H9 (cell line): ENCODE results near the gene GTF3C5. TPM values are rescaled to one million over a fixed set of nuclear protein-coding genes. Genes with fewer than 3 reads are reported as not detected.

Source experiments
- DNase-seq: peaks from one replicate; pipeline ENCODE4 v3.0.0-alpha.2; 2017
- H2AFZ ChIP-seq: one replicate; pipeline ENCODE4 v1.6.1; 2013; ENCODE audit warnings: mild to moderate bottlenecking, low read length, control low read depth, moderate library complexity
- H2AK5ac ChIP-seq: 2 replicates; pipeline ENCODE4 v1.6.1; 2013; ENCODE audit warnings: low read length, control low read depth, mixed read lengths; ENCODE audit not compliant: insufficient read length
- H2BK120ac ChIP-seq: one replicate; pipeline ENCODE4 v1.6.1; 2013; ENCODE audit warnings: low read depth, mild to moderate bottlenecking, low read length, control low read depth, inconsistent platforms; ENCODE audit not compliant: poor library complexity, severe bottlenecking
- H2BK12ac ChIP-seq: 2 replicates; pipeline ENCODE4 v1.6.1; 2013; ENCODE audit warnings: low read length, control low read depth, mixed read lengths, low read depth; ENCODE audit not compliant: insufficient read length
- H2BK15ac ChIP-seq: 2 replicates; pipeline ENCODE4 v1.6.1; 2013; ENCODE audit warnings: low read depth, low read length, control low read depth
- H2BK20ac ChIP-seq: one replicate; pipeline ENCODE4 v1.6.1; 2013; ENCODE audit warnings: low read depth, mild to moderate bottlenecking, low read length, control low read depth, inconsistent platforms; ENCODE audit not compliant: poor library complexity, severe bottlenecking
- H2BK5ac ChIP-seq: 2 replicates; pipeline ENCODE4 v1.6.1; 2013; ENCODE audit warnings: low read length, control low read depth, mixed read lengths; ENCODE audit not compliant: insufficient read length
- H3K14ac ChIP-seq: 2 replicates; pipeline ENCODE4 v1.6.1; 2013; ENCODE audit warnings: low read length, control low read depth; ENCODE audit not compliant: insufficient read depth
- H3K18ac ChIP-seq: 2 replicates; pipeline ENCODE4 v1.6.1; 2013; ENCODE audit warnings: low read depth, mild to moderate bottlenecking, mixed read lengths, low read length, control low read depth; ENCODE audit not compliant: insufficient read length
- H3K23ac ChIP-seq: 2 replicates; pipeline ENCODE4 v1.6.1; 2013; ENCODE audit warnings: low read length, control low read depth, mixed read lengths, low read depth; ENCODE audit not compliant: insufficient read length
- H3K23me2 ChIP-seq: 2 replicates; pipeline ENCODE4 v1.6.1; 2013; ENCODE audit warnings: low read depth, mild to moderate bottlenecking, mixed read lengths, low read length, control low read depth; ENCODE audit not compliant: insufficient read length, poor library complexity, severe bottlenecking
- H3K27ac ChIP-seq: 2 replicates; pipeline ENCODE4 v1.5.1; 2013; ENCODE audit warnings: low read length, control low read depth, mixed read lengths, low read depth; ENCODE audit not compliant: insufficient read length
- H3K27me3 ChIP-seq: 2 replicates; pipeline ENCODE4 v1.6.1; 2013; ENCODE audit warnings: low read length, control low read depth, inconsistent platforms; ENCODE audit not compliant: insufficient read depth
- H3K4ac ChIP-seq: 2 replicates; pipeline ENCODE4 v1.6.1; 2013; ENCODE audit warnings: low read depth, mild to moderate bottlenecking, control low read depth, inconsistent platforms, low read length, moderate library complexity
- H3K4me1 ChIP-seq: 2 replicates; pipeline ENCODE4 v1.6.1; 2013; ENCODE audit warnings: low read length, control low read depth, inconsistent platforms; ENCODE audit not compliant: insufficient read depth
- H3K4me2 ChIP-seq: 2 replicates; pipeline ENCODE4 v1.6.1; 2013; ENCODE audit warnings: low read length, control low read depth, mixed read lengths; ENCODE audit not compliant: insufficient read length, insufficient read depth
- H3K56ac ChIP-seq: 2 replicates; pipeline ENCODE4 v1.6.1; 2013; ENCODE audit warnings: low read depth, mild to moderate bottlenecking, mixed read lengths, low read length, control low read depth; ENCODE audit not compliant: insufficient read length
- H3K79me1 ChIP-seq: 2 replicates; pipeline ENCODE4 v1.6.1; 2013; ENCODE audit warnings: low read depth, mild to moderate bottlenecking, moderate library complexity, low read length, control low read depth, inconsistent platforms; ENCODE audit not compliant: insufficient read depth, poor library complexity, severe bottlenecking
- H3K79me2 ChIP-seq: 2 replicates; pipeline ENCODE4 v1.6.1; 2013; ENCODE audit warnings: low read length, control low read depth, inconsistent platforms; ENCODE audit not compliant: insufficient read depth
- H3K9ac ChIP-seq: 2 replicates; pipeline ENCODE4 v1.6.1; 2013; ENCODE audit warnings: low read length, control low read depth, mixed read lengths; ENCODE audit not compliant: insufficient read length; ENCODE audit errors: extremely low read depth
- H3K9me3 ChIP-seq: one replicate; pipeline ENCODE4 v1.6.1; 2013; ENCODE audit warnings: low read depth, low read length, inconsistent platforms; ENCODE audit not compliant: control insufficient read depth
- H3T11ph ChIP-seq: one replicate; pipeline ENCODE4 v1.6.1; 2013; ENCODE audit warnings: mild to moderate bottlenecking, low read length, control low read depth, inconsistent platforms
- H4K20me1 ChIP-seq: one replicate; pipeline ENCODE4 v1.6.1; 2013; ENCODE audit not compliant: control insufficient read depth, insufficient read length, insufficient read depth
- H4K5ac ChIP-seq: 2 replicates; pipeline ENCODE4 v1.6.1; 2013; ENCODE audit warnings: low read depth, mild to moderate bottlenecking, mixed read lengths, low read length, control low read depth; ENCODE audit not compliant: insufficient read length
- H4K8ac ChIP-seq: replicated peaks from 2 replicates; pipeline ENCODE4 v1.6.1; 2013; ENCODE audit warnings: low read length, control low read depth, mixed read lengths, low read depth; ENCODE audit not compliant: insufficient read length
- H4K91ac ChIP-seq: 2 replicates; pipeline ENCODE4 v1.6.1; 2013; ENCODE audit warnings: low read depth, mild to moderate bottlenecking, moderate library complexity, mixed read lengths, low read length, control low read depth; ENCODE audit not compliant: insufficient read length
- H3K27ac Mint-ChIP-seq, 3 experiments: 2 replicates in 2 of 3; 3 replicates in 1 of 3; pipeline ENCODE4 v1.8.0; 2020 to 2021; ENCODE audit warnings: mixed read lengths in 3 of 3, mild to moderate bottlenecking in 1 of 3, moderate library complexity in 1 of 3
- H3K27me3 Mint-ChIP-seq: 2 replicates; pipeline ENCODE4 v1.8.0; 2021; ENCODE audit warnings: low read depth, mild to moderate bottlenecking, moderate library complexity, mixed read lengths
- H3K36me3 Mint-ChIP-seq, 3 experiments: 2 replicates in 2 of 3; 3 replicates in 1 of 3; pipeline ENCODE4 v1.8.0; 2020 to 2021; ENCODE audit warnings: low read depth in 3 of 3, mixed read lengths in 3 of 3; ENCODE audit not compliant: insufficient read depth in 1 of 3
- H3K4me1 Mint-ChIP-seq, 2 experiments: 2 replicates each; pipeline ENCODE4 v1.8.0; 2020; ENCODE audit warnings: mixed read lengths in 2 of 2
- H3K4me3 Mint-ChIP-seq, 2 experiments: 2 replicates in 1 of 2; 3 replicates in 1 of 2; pipeline ENCODE4 v1.8.0; 2020 to 2021; ENCODE audit warnings: mild to moderate bottlenecking in 2 of 2, mixed read lengths in 2 of 2, moderate library complexity in 1 of 2
- H3K9me3 Mint-ChIP-seq, 2 experiments: 2 replicates in 1 of 2; 3 replicates in 1 of 2; pipeline ENCODE4 v1.8.0; 2020; ENCODE audit warnings: mild to moderate bottlenecking in 2 of 2, mixed read lengths in 2 of 2, moderate library complexity in 1 of 2
- CTCF ChIP-seq: fragments of 200-600 bp; sonication (generic); conservative IDR thresholded peaks from 3 replicates; pipeline ENCODE4 v1.8.0; 2021; ENCODE audit warnings: antibody characterized with exemption, mild to moderate bottlenecking
- WGBS: extraction: QIAGEN DNeasy Blood & Tissue Kit; methylation state at CpG from one replicate; pipeline ENCODE4 v1.1.7; 2013; ENCODE audit warnings: missing lambda C conversion rate, low lambda C conversion rate, mixed read lengths; ENCODE audit not compliant: insufficient read length; ENCODE audit errors: extremely low coverage; 5-methylcytosine and 5-hydroxymethylcytosine counted together
- total RNA-seq: library from RNA; stranded (reverse); gene quantifications from 2 replicates; pipeline ENCODE4 v1.2.1, GENCODE V29; 2021

GTF3C5 gene
- total RNA-seq, 1 experiment from 2014 or later, result 88.9 TPM

DNA sequence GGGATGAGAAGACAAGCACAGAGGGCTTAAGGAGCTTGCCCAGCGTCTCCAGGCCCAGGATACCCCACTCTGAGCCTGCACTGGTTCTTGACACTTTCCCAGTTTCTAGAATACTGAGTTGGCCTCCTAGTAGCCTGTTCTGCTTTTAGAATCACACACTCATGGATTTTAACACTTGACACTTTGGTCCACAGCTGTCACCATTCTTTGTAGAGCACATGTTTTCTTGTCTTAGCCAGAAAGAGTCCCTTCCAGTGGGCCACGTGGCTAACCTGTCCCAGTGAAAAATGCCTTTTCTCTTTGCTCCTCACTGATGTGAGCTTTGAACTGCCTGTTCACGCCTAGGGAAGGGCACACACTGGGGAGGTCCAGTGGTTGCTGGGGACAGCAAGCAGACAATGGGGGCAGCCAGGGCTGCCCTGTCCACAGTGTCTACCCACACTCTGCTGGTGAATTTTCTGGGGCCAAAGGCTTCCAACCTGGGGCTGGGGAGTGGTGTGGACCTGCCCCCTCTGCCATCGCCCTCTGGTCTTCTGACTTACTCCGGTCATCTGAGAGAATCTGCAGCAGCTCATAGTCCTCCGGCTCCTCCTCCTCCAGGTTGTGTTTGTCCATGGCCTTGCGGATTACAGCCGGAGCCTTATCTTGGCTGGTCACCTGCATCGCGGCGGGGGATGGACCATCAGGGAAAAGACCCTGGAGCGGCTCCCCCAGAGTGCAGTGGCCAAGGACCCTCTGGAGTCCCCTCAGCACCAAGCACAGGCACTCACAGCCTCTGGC is 69.1 kb downstream of the GTF3C5 start:
- Histone ChIP-seq H4K8ac (no peak overlapping the region), H2AFZ (no peak overlapping the region), H3K4ac (no peak overlapping the region), H3K4me2 (no peak overlapping the region), H3K4me1 (no peaks in the 10 kb centered on the region), H3T11ph (no peak overlapping the region), H2BK5ac (no peak overlapping the region), H4K5ac (no peak overlapping the region), H4K91ac (no peak overlapping the region), H3K9me3 (no peaks in the 10 kb centered on the region), H3K18ac (no peak overlapping the region), H3K79me2 (no peaks in the 10 kb centered on the region; the same call in 1 of the 2 replicates), H2BK20ac (no peak overlapping the region), H3K23ac (no peak overlapping the region), H3K27ac (no peak overlapping the region), H2AK5ac (no peak overlapping the region), H2BK15ac (no peak overlapping the region), H2BK12ac (no peak overlapping the region), H4K20me1 (no peaks in the 10 kb centered on the region), H3K9ac (no peak overlapping the region), H3K79me1 (no peaks in the 10 kb centered on the region), H3K27me3 (no peaks in the 10 kb centered on the region), H2BK120ac (no peak overlapping the region), H3K23me2 (no peaks in the 10 kb centered on the region), H3K14ac (no peak overlapping the region), H3K56ac (no peak overlapping the region)
- no peak for DNase-seq
- H3K27me3 Mint-ChIP-seq, result peaks cover 6% of the 10 kb centered on the region
- H3K4me1 Mint-ChIP-seq, result no peaks in the 10 kb centered on the region
- H3K9me3 Mint-ChIP-seq, result peaks cover 18 to 21% of the 10 kb centered on the region in 2 experiments
- H3K4me3 Mint-ChIP-seq, result no peak overlapping the region
- no peak overlapping the region for H3K27ac Mint-ChIP-seq
- H3K36me3 Mint-ChIP-seq, result peaks cover 48 to 69% (median 61%) of the 10 kb centered on the region in 3 experiments
- no peak for TF ChIP-seq CTCF
- no CpG with 5 or more reads among the region's 12 CpGs for WGBS
